ENCODE results near the gene CAP1.

CAP1 gene

GRCh38 chr1:40094466-40095110 is 54.1 kb downstream of the CAP1 start:
- no peak for FAIRE-seq
- DNase-seq (ENCODE audit: low spot score) = no peak

- DNase-seq (ENCODE audit: low spot score) (no peak), FAIRE-seq (no peak)
Measured at GRCh38 chr1:40095806-40096205, 55.3 kb downstream of the CAP1 start.

GRCh38 chr1:40096646-40096976 is 56.1 kb downstream of the CAP1 start:
- FAIRE-seq = no peak
- DNase-seq (ENCODE audit: low spot score) = no peak

GRCh38 chr1:40096977-40097782 is 56.7 kb downstream of the CAP1 start, which contains the start of gene PPT1:
Gene PPT1, minus strand, starts transcription at chr1:40097252. Its CDS starts 14 bp downstream, at chr1:40097238.
- DNase-seq (ENCODE audit: low spot score) = peak; percentile 45
- FAIRE-seq = no peak

- FAIRE-seq = no peak
- no peak for DNase-seq (ENCODE audit: low spot score)
Measured at GRCh38 chr1:40102038-40102437, 61.5 kb downstream of the CAP1 start.

GRCh38 chr1:40102896-40103295 is 62.4 kb downstream of the CAP1 start:
- no peak for DNase-seq (ENCODE audit: low spot score)
- no peak for FAIRE-seq

GRCh38 chr1:40105028-40105427 is 64.5 kb downstream of the CAP1 start:
- DNase-seq (ENCODE audit: low spot score) (no peak), FAIRE-seq (no peak)

- FAIRE-seq (no peak), DNase-seq (ENCODE audit: low spot score) (no peak)
Measured at GRCh38 chr1:40107290-40107959, 66.9 kb downstream of the CAP1 start.

- FAIRE-seq = no peak
- no peak for DNase-seq (ENCODE audit: low spot score)
Measured at GRCh38 chr1:40110389-40110788, 69.9 kb downstream of the CAP1 start.

GRCh38 chr1:40114400-40114799 is 73.9 kb downstream of the CAP1 start:
- no peak for FAIRE-seq
- DNase-seq (ENCODE audit: low spot score) = no peak

GRCh38 chr1:40120128-40120527 is 79.6 kb downstream of the CAP1 start:
- FAIRE-seq = no peak
- DNase-seq (ENCODE audit: low spot score) = no peak
